ENCODE measurements around the gene EHMT1.
A peak's percentile ranks its signal among the peaks of the same experiment; 100 is the strongest.
"Not testable (repeated sequence)": the region's sequence is repeated elsewhere in the genome, so short reads cannot be mapped to it uniquely, and the experiment has no call there.

EHMT1 gene

DNA sequence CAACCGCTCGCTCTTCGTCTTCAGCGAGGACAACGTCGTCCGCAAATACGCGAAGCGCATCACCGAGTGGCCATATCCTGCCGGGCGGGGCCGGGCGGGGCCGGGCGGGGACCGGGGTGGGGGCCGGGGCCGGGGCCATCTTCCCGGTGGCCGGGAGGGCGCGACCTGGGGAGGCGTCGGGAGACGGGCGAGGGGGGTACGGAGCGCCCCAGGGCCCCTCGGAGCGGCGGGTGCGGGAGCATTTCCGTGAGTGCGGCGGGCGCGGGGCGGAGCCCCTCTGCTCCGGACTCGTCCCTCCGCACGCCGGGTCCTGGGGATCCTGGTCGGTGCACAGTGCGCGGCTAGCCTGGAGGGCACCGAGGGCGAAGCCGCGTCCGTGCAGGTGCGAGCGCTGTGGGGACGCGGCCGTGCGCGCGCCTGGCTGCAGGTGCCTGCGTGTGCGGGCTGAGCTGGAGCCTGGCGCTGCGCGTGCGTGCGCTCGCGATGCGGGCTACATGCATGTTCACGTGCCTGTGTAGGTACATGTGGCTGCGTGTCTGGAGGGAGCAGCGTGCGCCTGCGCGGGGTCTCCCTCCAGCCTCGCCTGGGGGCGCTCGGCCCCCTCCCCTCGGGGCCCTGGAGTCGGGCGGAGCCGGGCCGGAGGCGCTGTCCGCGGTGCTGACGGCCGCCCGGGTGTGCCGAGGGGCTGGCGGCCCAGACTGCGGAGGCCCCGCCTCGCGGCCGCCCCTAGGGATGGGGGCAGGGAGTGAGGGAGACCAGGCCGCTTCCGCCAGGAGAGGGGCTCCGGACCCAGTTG lies 259.5 kb downstream of the EHMT1 start:
- peak in 1 of 4 experiments; percentile 7 for DNase-seq

DNA sequence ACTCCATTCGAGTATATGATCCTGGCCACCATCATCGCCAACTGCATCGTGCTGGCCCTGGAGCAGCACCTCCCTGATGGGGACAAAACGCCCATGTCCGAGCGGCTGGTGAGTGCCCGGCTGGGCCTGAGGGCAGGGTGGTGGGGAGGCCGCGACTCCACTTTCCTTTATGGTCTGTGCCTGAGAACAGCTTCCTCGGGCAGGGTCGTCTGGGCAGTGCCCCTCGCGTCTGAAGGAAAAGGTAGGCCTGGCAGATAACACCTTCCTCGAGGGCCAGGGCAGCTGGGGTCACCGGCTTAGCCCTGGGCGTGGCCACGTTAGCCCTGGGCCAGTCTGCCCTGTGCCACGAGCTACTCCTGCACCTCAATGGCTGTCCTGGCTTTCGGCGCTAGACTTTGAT lies 260.2 kb downstream of the EHMT1 start:
- no peak for DNase-seq

DNA sequence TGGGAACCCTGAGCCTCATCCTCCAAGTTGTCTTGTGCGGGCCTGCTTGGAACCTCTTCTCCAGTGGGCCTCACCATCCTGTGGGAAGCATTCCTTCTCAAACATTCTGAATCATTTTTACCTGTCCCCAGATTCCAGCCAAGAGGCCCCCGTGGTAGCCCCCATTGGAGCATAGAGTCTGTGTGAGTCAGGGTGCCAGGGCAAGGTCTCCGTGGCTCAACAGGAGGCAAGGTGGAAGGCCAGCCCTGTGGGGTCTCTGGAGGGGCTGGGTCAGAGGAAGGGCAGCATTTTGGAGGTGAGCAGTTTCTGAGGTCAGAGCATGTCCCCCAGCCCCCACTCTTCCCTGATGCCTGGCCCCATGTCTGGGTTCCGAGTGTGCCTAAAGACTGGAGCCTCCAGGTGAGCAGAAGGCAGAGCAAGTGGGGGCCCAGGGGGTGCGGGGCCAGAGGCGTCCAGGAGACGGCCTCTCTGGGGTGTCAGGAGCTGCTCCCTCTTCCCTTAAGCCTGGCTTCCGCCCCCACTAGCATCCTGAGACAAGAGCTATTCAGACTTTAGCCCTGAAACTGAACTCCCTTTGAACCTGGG lies 260.9 kb downstream of the EHMT1 start:
- no peak for DNase-seq

DNA sequence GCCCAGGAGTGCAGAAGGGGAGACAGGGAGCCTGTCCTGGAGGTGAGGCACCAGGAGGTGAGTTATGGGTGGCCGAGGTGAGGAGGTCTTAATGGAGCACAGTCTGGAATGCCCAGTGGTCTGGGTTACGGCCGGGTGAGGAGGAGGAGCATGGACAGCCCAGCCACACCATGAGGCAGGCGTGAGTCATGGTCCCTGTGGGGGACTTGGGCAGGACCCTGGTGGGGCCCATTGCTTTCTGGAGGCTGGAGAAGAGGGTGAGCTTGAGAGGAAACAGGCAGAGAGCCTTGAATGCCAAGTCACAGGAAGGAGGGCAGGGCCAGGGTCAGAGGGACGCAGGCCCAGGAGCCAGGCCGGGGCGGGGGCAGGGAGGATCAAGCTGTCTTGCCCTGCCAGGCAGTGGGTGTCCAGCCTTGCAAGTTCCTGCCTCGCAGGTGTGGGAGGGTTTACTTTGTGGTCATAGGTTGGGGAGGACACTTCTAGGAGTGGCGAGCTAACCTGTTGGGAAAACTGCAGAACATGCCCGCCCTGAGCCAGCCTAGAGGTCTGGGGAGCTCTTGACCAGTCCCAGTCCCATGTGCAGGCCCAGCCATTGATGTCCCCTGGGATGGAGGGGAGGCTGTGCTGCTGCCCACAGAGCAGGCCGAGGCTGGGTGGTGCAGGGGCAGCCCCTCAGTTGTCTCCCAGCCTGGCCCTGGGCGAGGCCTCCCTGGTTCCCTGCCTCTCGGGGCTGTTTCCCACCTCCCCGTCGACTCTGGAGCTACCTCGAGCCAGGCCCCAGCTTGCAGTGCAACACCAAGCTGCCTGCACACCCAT lies 261.6 kb downstream of the EHMT1 start:
- no peak for DNase-seq

DNA sequence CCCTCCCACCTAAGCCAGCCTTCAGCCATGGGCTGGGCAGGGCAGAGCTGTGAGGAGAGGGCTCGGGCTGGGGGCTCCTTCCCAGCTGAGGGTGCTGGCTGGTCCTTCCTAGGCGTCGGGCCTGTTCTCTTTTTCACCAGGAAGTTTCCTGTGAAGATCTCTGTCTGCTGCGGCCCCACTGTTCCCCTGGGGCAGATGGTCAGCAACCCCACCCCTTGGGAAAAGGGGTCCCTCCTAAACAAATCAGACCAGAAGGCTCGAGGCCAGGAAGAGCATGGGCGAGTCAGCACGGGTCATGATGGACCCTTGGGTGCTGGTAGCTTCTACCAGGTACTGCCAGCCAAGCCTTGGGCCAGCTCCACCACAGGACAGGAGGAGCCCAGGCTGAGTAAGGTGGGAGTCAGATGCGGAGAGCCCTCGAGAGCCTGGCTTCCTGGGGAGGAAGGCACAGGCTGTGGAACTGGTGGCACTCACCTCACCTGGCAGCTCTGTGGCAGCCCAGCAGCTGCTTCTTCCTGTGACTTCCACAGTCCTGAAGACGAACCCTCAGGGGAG lies 262.2 kb downstream of the EHMT1 start:
- DNase-seq: no peak

DNA sequence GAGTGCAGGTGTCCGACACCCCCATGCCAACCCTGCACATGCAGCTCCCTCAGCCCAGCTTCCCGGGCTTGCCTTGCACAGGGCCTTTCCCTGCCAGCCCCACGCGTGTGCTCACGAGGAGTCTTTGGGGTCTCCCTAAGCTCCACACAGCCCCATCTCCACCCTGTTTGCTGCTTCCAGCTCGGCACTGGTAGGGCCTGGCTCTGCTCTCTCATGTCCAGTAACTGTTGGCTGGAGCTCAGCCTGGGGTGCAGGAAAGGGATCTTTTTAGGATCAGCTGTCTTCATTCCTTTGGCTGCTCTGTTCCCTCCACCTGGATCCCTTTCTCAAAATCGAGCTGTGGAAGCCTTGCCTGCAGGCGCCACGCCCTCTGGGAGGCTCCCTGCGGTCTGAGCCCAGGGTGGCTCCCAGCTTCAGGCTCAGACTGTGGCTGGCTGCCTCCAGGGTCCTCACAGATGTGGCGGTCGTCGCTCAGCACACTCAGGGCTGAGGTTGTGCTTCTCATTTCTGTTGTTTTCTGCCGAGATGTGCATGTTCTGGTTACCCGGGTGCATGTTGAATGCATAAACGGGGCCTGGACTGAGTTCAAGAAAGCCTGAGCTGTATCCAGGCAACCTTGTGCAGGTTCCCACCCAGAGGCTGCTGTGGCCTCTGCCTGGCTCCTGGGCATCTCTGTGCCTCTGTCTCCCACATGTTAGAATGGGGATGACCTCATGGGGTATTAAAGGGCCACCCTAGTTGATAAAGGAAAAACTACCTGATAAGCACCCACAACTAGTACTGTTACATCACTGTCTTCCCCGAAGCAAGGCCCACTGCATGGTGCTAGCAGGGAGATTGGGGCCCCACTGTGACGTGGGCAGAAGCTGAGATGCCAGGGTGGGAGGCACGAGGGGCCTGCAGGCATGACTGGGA lies 263.0 kb downstream of the EHMT1 start:
- DNase-seq: no peak

DNA sequence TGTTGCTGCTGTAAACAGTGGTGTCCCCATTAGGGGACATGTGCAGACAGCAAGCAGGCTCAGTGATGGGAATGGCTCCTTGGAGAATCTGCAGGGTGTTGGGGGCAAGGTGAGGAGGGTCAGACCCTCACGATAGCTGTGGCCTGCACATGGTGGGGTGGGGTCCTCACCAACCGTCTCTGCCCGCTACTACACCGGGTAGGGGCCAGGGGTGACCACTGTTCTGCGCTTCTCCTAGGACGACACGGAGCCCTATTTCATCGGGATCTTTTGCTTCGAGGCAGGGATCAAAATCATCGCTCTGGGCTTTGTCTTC lies 263.7 kb downstream of the EHMT1 start:
- no peak for DNase-seq

DNA sequence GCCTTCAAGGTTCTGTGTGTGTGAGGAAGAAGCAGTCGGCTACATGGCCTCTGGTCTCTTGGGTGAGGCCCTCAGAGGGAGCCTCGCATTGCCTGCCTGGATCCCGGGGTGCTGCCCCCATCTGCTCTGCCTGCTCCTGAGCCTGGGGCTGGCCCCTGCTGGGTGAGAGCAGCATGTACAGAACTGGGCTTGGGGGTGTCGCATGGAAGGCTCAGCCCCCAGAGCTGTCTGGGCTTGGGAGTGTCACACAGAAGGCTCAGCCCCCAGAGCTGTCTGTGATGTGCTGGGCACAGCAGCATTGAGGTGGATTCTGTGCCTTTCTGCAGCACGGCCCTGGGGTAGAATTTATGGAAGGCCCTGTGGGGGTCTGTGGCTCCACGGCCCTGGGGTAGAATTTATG lies 265.2 kb downstream of the EHMT1 start:
- not testable (repeated sequence) for DNase-seq

DNA sequence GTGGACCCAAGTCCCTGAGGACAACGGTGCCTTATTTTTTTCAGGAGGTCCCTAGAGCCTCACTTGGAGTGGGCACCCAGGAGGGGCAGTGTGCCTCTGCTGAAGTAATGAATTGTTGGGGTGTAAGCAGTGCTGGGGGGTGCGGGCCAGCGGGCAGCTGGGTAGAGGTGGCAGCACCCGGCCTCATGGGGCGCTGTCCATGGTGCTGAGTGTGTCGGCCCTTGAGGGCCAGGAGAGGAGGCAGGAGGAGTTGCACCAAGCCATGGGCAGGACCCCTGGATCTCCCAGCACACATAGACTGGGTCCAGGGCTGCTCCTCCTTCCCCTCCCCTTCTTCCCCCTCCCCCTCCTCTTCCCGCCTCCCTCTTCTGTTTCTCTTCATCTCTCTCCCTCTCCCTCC lies 265.7 kb downstream of the EHMT1 start:
- DNase-seq: not testable (repeated sequence)

DNA sequence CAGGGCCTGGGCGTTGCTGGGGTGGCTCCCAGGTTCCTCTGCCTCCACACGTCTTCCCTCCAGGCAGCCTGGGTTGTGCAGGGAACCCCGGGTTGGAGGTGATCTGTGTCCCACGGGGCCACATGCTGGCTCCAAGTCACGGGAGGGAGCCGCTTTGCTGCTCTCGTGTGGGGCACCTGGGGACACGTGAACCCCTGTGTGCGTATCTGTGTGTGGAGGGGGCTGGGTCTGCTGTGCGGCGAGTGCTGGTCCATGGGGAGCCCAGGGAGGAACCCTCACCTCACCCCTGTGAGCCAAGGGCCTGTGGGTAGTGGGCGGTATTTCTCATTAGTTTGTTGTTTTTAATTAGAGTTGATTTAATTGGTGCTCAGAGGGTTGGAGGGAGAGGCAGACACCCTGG lies 266.3 kb downstream of the EHMT1 start:
- DNase-seq: not testable (repeated sequence)

Data from activated naive CD4-positive, alpha-beta T cell (primary cell).